ENCODE measurements around the gene PITPNB. TPM values are rescaled to one million over a fixed set of nuclear protein-coding genes. Genes with fewer than 3 reads are reported as not detected.

PITPNB gene
- total RNA-seq, 4 donors from 2014 or later: 49.2 to 95.0 (median 75.6) TPM

GRCh38 chr22:27925331-27925730, 6.3 kb upstream of the PITPNB start:
- TF ChIP-seq CTCF (IDR thresholded peaks at IDR 0.05): no peak
- DNase-seq (ENCODE audit: low spot score) (no peak), ATAC-seq (ENCODE audit: low FRiP score) (no peak)

GRCh38 chr22:27919942-27920755, 1.1 kb upstream of the PITPNB start:
- peak; percentile 57 for ATAC-seq (ENCODE audit: low FRiP score)
- no peak for DNase-seq (ENCODE audit: low spot score)

GRCh38 chr22:27918341-27919221, 475 bp downstream of the PITPNB start:
- ATAC-seq (ENCODE audit: low FRiP score) (peak; percentile 79), DNase-seq (ENCODE audit: low spot score) (peak; percentile 34)
- no peak for TF ChIP-seq CTCF (IDR thresholded peaks at IDR 0.05)

More at GRCh38 chr22:27919942-27920755, 1.1 kb upstream of the PITPNB start:
- no peak for TF ChIP-seq CTCF (IDR thresholded peaks at IDR 0.05)

GRCh38 chr22:27915986-27916385, 3.1 kb downstream of the PITPNB start:
- no peak for ATAC-seq (ENCODE audit: low FRiP score)
- no peak for TF ChIP-seq CTCF (IDR thresholded peaks at IDR 0.05)
- DNase-seq (ENCODE audit: low spot score): no peak

- ATAC-seq (ENCODE audit: low FRiP score) (no peak), DNase-seq (ENCODE audit: low spot score) (no peak)
- TF ChIP-seq CTCF (IDR thresholded peaks at IDR 0.05): no peak
Measured at GRCh38 chr22:27913162-27913741, 5.8 kb downstream of the PITPNB start.

- no peak for TF ChIP-seq CTCF (IDR thresholded peaks at IDR 0.05)
- DNase-seq (ENCODE audit: low spot score) (no peak), ATAC-seq (ENCODE audit: low FRiP score) (no peak)
Measured at GRCh38 chr22:27912101-27912500, 7.0 kb downstream of the PITPNB start.

Data from omental fat pad (tissue), 4 donors.